ENCODE measurements around the gene SSBP4. TPM values are rescaled to one million over a fixed set of nuclear protein-coding genes. Genes with fewer than 3 reads are reported as not detected.

Gene SSBP4
- total and polyA plus RNA-seq, 4 donors = 4.0 to 19.0 (median 11.5) TPM

GRCh38 chr19:18464646-18465045 lies 45.4 kb downstream of the SSBP4 start:
- Histone ChIP-seq H3K4me1 (ENCODE audit: control insufficient read depth in 4 of 4, insufficient read depth in 4 of 4, low read length in 3 of 4) (peaks cover 22 to 59% (median 47%) of the 10 kb centered on the region in 4 donors), H3K36me3 (ENCODE audit: control insufficient read depth in 4 of 4, insufficient read depth in 3 of 4, low read depth in 1 of 4, low read length in 3 of 4) (peaks cover 3 to 21% (median 7%) of the 10 kb centered on the region in 4 donors), H3K27ac (ENCODE audit: low read depth in 1 of 2, low read length in 2 of 2) (peak overlapping the region; percentile 71 to 80), H3K4me3 (ENCODE audit: low read depth in 1 of 3, low read length in 3 of 3) (no peak overlapping the region), H3K27me3 (ENCODE audit: control insufficient read depth in 4 of 4, insufficient read depth in 4 of 4, low read length in 3 of 4) (no peaks in the 10 kb centered on the region), H3K9ac (ENCODE audit: low read depth in 1 of 2, low read length in 2 of 2) (no peak overlapping the region), H3K9me3 (ENCODE audit: control insufficient read depth in 4 of 4, low read length in 3 of 4) (no peaks in the 10 kb centered on the region)
- TF ChIP-seq HNF4G (IDR thresholded peaks at IDR 0.05) (no peak), RXRA (IDR thresholded peaks at IDR 0.05) (peak; percentile 64 to 76), MAX (IDR thresholded peaks at IDR 0.05) (peak; percentile 91), ZBTB33 (IDR thresholded peaks at IDR 0.05) (no peak), CTCF (IDR thresholded peaks at IDR 0.05; ENCODE audit: low read depth, low read length, missing input control) (peak; percentile 3), FOXA1 (IDR thresholded peaks at IDR 0.05) (peak; percentile 86), REST (IDR thresholded peaks at IDR 0.05) (peak; percentile 58), FOXA2 (IDR thresholded peaks at IDR 0.05) (peak; percentile 91), ATF3 (IDR thresholded peaks at IDR 0.05) (no peak), JUND (IDR thresholded peaks at IDR 0.05) (no peak), YY1 (IDR thresholded peaks at IDR 0.05) (peak; percentile 47), EGR1 (IDR thresholded peaks at IDR 0.05; ENCODE audit: low read depth in 2 of 2) (peak in 1 of 2 donors; percentile 80), NR2F2 (IDR thresholded peaks at IDR 0.05) (peak; percentile 43), TAF1 (conservative IDR thresholded peaks at IDR 0.05) (no peak), GABPA (IDR thresholded peaks at IDR 0.05 in 1 of 2, conservative IDR thresholded peaks at IDR 0.05 in 1 of 2) (peak in 1 of 2 donors; percentile 58), SP1 (IDR thresholded peaks at IDR 0.05) (peak; percentile 76), HNF4A (conservative IDR thresholded peaks at IDR 0.05) (peak; percentile 39 to 58), RAD21 (IDR thresholded peaks at IDR 0.05) (peak; percentile 54 to 66)
- no peak for DNase-seq (ENCODE audit: low spot score)
- WGBS = 8% methylated on average over 8 of the region's 8 CpGs
